Sigmoid colon (tissue), 4 donors: ENCODE results near the gene ADK.

Experiments
- CTCF ChIP-seq, 4 experiments: fragments of 450-650 bp in 3 of 4; fragments of 200-600 bp in 1 of 4; IDR thresholded peaks; one replicate each; pipeline ENCODE4 v1.5.1; 2016 to 2019; ENCODE audit warnings: antibody characterized with exemption in 4 of 4, mild to moderate bottlenecking in 3 of 4, moderate library complexity in 2 of 4
- POLR2A ChIP-seq, 2 donors: fragments of 450-650 bp; IDR thresholded peaks; one replicate each; pipeline ENCODE4 v1.6.1; 2016; ENCODE audit warnings: antibody characterized with exemption in 2 of 2, mild to moderate bottlenecking in 2 of 2, moderate library complexity in 2 of 2
- POLR2AphosphoS5 ChIP-seq, 4 donors: sonication (generic); formaldehyde crosslinking; IDR thresholded peaks; one replicate each; pipeline ENCODE4 v1.6.1; 2017; ENCODE audit warnings: antibody characterized with exemption in 4 of 4

- TF ChIP-seq POLR2AphosphoS5 (IDR thresholded peaks at IDR 0.05): no peak
- no peak for TF ChIP-seq CTCF (IDR thresholded peaks at IDR 0.05)
- no peak for TF ChIP-seq POLR2A (IDR thresholded peaks at IDR 0.05)
These were observed 492.0 kb downstream of the ADK start for GRCh38 chr10:74642901-74643595.
